GM04504 (cell line): ENCODE data around the gene CCDC146.
"Not testable (repeated sequence)": the region's sequence is repeated elsewhere in the genome, so short reads cannot be mapped to it uniquely, and the experiment has no call there.

Experiments
- DNase-seq: peaks from one replicate; pipeline ENCODE4 v3.0.0-alpha.2; 2012; ENCODE audit warnings: low read depth

Gene CCDC146

DNA sequence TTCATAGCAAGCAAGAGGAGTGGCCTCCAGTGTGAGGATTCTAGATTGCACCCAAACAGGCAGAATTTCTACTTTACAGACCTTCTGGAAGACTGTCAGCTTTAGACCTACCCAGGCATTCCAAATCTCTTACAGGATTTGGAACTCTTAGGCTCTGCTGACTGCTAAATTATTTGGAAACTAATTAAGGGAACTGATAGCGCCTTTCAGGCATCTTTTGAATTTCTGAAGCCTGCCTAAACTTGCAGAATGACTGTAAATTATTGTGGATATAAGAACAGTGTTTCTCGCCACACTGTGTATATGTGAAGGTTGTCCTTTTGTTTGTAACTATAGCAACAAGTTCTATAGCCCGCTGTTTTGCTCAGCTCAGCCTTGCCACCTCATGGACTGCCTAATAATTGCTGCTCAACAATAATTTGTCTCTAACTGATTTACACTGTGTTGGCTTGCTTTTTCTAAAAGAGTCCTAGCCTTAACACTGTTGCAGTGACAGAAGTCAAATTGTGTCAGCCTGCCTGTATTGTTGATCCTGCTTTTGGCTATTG, 32.6 kb downstream of the CCDC146 start:
- not testable (repeated sequence) for DNase-seq

DNA sequence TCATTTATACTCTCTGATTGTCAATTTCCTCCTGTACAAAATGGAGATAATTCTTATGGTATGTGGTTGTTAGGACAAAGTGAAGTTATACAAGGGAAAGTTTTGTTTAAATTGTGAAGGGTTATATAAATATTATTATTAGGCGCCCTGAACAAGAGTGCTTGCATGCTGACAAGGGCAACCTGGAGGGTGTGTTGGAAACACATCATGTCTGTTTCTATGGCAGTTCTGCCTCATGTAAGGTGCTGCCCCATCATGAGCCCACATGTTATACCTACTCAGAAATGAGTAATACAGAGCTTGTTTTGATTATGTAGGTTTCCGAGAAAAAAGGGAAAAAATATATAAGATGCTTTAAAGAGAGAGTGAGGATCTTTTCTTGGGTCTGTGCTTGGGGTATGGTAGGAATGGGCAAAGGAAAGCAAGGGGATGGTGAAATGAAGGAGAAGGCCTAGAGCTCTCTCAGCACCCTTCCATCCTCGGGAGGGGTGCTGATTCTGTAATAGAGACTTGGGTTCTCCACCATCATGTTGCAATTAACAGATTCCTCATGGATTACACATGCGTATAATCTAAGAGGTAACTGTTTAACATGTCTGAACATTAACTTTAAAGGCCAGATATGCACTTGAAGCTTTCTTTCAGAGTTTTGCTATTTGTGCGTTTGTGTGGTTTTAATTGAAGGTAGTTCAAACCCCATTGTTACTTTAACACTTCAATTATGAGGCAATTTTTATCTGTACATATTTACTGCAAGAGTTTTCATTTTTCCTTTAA, 33.4 kb downstream of the CCDC146 start:
- DNase-seq, result not testable (repeated sequence)

DNA sequence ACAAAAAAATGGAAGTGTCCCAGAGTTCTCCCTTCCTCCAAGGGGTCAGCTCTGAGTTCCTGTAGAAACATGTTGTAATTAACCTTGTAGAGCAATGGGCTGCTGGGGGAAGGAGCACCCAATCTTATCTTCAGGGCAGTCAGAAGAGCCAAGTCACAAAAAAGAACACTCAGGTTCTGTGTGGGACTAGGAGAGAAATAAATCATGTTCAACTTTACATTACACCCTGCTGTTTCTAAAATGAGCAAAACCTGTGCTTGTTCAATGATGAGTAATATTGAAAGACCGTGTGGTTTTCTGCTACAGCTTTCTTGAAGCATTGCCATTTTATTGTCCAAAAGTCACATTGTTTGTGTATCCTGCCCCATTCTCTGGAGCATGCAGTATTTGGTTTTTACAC, 34.6 kb downstream of the CCDC146 start:
- not testable (repeated sequence) for DNase-seq

DNA sequence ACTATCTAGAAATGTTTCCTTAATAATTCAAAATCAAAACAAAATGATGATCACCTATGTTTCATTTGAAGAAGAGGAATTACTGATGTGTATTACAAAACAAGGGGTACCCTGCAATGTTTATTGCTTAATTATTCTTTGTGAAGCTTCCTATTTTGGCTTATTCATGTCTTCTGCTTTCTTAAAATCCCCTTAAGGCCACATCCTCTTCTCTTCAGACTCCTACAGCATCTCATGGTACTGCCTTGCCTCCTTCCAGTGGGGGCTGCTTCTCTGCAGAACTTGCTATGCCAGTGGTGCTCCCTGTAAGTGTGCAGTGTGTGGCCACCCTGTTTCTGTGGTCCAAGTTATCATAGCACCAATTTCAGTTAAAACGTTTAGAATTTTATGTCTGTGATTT, 35.0 kb downstream of the CCDC146 start:
- no peak for DNase-seq

DNA sequence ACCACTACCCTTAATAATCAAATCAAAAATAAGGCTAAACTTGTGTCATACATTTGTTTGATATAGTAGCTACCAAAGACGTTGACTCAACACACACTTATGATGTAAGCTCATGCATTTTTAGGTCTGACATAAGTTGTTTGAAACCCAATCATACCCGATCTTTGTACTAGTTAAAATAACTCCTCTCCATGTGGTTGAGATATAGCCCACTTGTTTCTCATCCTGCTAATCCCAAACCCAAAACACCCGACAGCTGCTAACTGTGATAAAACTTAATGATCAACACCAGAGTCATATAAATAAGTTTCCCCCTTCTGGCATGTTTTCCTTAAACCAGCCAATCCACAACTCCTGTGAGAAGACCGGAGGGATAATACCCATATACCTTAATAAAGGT, 48.7 kb downstream of the CCDC146 start:
- not testable (repeated sequence) for DNase-seq

DNA sequence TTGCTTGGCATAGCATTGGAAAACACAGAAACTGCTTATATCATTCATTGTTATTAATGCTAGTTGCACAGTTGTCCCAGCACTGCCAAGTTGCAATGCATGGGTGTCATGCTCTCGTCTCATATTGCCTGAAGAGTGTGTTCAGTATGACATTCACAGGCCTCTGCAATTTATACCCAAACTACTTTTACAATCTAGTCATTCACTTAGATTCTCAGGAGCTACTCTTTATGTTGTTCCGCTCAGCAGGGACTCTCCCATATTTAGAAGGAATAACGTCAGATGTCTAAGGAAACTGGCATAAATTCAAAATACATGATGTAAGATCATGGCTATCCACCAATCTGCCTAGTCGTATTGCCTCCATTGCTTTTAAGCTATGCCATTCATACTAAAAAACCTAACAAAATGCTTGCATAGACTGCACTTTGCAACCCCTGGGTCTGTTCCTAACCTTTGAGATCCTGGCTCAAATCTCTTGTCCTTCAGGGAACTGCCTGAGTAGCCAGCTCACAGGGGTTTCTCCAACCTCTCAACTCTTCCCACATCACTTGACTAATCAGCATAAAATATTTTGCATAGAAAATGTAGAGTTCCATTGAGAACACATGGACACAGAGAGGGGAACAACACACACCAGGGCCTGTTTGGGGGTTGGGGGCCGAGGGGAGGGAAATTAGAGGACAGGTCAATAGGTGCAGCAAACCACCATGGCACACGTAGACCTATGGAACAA, 50.2 kb downstream of the CCDC146 start:
- DNase-seq, result not testable (repeated sequence)

DNA sequence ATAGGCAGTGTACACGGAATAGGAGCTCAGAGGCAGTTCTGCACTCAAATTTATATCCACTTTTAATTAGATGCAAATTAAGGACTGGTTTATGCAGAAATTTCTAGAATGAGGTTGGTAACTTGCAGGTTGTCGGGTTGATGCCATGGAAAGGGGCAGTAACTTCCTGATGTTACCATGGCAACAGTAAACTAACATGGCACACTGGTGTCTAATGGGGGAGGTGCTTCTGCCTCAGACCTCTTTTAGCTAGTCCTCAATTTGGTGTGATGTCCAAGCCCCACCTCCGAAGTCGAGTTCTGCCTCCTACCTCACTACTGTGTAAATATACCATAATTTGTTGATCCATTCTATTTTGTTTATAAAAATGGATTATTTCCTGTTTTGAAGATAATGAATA, 52.0 kb downstream of the CCDC146 start:
- DNase-seq, result not testable (repeated sequence)

DNA sequence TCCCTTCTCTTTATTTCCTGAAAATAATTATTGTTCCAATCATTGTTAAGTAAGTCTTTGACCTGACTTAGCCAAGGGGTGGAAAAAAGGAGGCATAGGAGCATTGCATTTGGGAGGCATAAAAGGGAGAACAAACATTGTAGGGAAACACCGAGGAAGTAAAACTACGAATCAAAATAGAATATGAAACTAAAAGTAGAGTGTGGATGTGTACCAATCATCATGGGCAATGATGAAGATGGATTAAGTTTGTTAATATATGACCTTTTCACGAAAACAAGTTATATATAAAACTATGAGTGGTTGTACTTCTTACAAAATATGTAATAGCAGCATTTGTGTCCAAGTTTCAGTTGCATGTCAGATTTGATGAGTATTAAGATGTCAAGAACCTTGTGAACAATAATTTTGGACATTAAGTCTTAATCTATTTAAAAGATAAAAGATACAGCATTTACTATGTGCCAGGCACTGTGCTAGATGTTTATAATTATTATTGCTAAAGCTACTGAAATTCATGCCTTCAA, 52.9 kb downstream of the CCDC146 start:
- not testable (repeated sequence) for DNase-seq

DNA sequence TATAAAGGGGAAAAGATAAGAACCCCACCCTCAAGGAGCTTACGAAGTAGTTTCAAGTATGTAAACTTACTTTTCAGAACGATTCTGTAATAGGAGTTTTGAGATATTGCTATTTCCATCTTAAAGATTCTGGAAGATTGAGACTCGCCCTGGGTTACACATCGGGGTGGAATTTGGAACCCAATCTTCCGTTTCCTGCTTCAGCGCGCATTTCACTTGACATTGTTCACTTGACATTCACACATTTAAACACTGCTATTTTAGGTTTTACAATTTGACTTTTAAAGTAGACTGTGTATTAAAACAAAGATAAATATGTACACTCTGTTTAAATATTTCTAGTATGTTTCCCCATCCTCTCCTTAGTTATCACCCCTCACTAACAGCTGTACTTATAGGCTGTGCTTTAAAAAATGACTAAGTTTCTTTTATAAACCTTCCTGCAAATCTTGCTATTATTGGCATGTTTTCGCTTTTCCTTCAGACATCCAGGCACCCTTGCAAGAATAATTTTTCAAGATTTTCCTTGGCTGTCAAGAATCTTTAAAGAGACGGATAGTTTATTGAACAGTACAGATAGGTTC, 55.0 kb downstream of the CCDC146 start:
- not testable (repeated sequence) for DNase-seq

DNA sequence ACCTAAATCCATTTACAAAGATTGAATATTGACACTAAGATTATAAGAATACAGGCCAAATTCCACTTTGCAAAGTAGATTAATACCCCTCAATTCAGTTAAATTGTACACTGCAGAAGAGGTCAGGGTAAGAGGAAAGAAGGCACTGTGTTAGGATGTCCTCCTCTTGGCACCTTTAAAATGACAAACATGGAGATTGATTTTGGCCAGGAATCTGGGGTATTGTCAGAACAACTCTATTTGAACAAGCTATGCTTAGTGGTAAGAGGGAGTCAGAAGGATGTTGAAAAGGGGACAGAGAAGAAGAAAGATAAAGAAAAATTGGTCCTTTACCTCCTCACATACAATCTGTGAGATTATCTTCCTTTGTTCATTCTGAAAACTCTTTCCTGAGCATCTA, 55.6 kb downstream of the CCDC146 start:
- not testable (repeated sequence) for DNase-seq

DNA sequence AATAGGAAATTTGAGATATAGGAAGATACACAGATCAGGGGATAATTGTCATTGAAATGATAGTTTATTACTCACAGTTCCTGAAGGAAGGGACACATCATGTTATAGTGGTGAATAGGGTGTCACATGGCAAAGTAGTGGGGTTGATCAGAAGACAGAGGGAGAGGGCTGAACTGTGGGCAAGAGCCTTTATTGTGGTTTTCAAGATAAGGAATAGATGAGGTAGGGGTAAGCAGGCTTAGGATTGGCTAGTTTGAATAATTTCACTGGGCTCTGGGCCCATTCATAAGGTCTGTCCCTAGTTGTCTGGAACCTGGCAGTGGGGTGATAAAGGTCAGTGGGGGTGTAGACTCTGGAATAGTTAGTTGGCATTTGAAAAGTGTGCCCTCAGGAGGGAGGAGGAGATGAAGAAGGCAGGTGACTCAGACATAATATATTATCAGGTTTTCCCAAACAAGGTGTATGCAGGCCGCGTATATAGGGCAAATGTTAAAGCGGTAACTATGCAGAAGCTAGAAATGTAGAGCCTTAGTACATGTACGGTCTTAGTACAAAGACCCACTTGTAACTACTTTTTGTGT, 58.7 kb downstream of the CCDC146 start:
- DNase-seq, result no peak

DNA sequence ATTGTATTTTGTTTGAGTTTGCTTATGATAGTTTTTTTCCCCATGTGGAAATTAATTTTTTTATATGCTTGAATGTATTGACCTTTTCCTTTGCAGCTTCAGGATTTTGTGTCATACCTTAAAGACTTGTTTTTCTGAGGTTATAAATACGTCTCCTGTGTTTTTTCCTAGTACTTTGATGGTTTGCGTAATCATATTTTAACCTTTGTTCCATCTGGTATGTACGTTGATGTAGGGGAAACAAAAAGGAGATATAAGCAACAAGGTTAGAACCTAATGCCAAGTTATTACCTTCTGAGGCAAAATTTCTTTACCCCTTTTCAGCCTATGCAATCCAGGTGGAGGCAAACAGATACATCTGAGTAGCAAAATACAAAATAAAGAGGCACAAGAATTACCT, 59.3 kb downstream of the CCDC146 start:
- no peak for DNase-seq

DNA sequence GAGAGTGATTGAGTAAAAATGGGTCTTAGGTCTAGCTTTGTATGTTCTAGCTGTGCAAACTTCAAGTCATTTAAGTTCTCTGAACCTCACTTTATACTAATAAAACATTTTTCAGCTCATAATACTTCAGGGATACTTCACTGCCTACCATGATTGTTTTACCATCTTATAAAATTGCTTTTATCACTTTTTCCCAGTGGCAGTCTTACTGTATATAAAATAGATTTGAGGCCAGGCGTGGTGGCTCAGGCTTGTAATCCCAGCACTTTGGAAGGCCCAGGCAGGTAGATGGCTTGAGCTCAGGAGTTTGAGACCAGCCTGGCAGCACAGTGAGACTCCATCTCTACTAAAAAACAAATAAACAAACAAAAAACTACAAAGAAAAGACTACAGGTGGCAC, 59.8 kb downstream of the CCDC146 start:
- DNase-seq, result no peak

DNA sequence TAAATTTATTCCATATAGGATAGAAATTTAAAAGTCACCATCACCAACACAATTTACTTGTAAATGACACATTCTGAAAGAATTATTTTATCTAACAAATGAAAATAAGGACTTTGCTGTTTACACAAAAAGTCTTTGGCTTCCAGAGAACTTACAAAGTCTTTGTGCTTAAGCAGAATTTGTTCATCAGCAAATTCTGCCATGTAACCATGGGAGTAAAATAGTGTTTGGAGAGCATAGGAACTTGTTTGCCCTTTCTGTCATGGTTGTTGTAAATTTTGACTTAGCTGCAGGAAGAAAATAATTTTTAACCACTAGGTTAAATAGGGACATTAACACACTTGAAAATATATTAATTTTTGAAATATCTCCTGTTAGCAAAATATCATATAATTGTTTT, 62.0 kb downstream of the CCDC146 start:
- no peak for DNase-seq

DNA sequence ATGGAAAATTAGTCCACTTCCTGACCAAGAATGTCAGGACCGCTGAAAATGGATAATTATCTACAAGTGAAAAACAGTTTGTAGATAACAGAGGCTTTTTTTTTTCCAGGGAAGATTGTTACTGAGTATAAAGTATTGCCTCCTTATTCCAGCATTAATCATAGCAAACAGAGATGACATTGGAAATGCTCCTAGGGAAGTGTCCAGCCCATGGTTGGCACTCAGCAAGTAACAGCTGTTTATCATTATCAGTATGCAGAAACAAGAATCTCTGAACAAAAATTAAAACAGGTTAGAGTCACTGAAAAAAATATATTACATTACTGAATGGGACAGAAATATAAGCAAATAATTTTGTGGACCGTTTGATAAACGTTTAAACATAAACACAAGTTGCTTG, 62.6 kb downstream of the CCDC146 start:
- DNase-seq, result peak; percentile 32

DNA sequence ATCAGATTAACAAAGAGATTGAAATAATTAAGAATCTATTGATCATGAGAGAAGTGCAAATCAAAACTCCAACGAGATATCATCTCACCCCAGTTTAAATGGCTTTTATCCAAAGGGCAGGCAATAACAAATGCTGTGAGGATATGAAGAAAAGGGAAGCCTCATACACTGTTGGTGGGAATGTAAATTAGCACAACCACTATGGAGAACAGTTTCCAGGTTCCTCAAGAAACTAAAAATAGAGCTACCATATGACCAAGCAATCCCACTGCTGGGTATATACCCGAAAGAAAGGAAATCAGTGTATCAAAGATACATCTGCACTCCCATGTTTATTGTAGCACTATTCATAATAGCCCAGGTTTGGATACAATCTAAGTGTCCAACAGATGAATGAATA, 63.5 kb downstream of the CCDC146 start:
- DNase-seq, result no peak

DNA sequence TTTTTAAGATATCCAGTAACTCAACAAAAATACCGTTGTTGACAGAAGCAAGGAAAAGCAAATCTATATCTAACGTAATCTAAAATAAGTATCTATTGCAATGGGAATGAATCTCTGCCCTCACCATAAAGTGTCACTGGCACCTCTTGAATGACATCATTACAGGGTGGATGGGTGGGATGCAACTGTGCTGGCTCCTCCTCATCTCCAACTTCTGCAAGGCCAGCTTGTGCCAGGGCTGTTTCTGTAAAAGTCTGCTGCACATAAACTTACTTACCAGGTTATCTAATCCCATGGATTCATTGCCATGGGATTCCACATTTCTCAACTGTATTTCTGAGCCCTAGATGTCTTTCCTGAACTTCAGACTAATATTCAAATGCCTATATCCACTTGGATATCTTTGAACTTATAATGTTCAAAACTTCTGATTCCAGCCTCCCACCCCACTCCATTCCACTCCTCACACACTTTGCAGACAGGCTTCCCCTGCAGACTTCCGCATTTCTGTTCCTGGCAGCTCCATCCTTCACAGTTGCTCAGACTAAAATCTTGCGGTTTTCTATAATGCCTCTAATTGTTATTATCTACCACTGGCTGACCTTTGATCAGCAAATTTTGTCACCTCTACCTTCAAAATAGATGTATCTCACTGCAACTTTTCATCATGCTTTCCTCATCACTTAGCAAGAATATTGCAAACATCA, 66.5 kb downstream of the CCDC146 start:
- no peak for DNase-seq

DNA sequence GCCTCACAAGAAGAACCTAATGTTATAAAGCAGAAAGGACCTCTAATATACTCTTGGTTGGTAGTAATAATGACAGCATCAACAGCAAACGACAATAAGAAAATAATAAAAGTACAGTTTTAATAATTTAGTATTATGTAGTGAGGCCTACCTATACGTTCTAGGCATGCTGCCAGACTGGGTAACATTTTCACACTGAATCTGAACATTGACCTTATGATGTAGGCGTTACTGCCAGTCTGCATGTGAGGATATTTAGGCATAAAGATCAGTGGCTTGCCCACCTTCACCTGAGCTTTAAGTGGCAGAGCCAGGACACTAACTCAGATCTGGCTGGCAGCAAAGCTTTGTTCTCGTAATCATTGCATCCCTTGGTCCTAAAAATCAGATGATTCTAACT, 74.7 kb downstream of the CCDC146 start:
- DNase-seq, result no peak

DNA sequence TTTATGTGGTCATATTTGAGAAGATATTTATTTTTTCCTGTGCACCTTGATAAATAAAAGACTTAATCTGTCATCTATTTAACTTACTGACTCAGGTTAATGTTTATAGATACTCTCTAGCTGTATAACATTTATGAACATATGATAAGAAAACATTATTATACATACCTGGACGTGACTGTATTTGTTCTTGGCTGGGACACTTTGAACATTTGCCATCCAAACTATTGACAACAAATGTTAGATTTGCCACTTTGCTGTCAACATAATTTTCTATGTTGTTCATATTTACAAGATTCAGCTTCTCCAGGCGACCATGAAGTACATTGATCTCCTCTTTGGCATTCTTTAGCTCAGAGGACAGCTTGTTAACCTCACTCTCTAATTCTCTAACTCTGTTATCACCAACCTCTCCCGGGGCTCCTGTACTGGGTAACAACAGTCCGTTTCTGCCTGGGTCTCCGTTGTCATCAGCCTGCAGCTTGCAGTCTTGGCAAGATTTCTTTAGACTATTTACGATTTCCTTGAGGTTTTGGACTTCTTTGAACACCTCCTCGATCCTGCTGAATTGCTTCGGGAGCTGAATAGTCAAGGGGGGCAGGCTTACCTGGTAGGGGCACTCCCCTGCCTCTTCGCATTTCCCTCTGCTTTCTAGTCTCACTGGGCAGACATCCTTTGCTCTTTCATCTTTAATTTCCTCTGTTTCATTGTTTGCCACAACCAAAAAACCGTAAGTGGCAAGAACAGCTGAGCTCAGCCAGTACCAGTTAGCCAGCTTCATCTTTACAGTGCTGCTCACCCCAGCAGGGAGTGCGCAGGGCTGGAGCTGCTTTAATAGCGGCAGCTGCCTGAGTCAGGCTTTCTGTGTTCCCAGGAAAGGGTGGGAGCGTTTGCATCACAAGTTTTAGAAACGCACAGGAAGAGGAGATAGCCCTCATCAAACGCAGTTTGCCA, 76.9 kb downstream of the CCDC146 start, which contains the start of gene FGL2:
TSS of gene FGL2 (minus strand) at position 807 of the 954 bp plus-strand sequence. CDS start at position 781, 26 bp downstream.
- DNase-seq, result peak; percentile 21

DNA sequence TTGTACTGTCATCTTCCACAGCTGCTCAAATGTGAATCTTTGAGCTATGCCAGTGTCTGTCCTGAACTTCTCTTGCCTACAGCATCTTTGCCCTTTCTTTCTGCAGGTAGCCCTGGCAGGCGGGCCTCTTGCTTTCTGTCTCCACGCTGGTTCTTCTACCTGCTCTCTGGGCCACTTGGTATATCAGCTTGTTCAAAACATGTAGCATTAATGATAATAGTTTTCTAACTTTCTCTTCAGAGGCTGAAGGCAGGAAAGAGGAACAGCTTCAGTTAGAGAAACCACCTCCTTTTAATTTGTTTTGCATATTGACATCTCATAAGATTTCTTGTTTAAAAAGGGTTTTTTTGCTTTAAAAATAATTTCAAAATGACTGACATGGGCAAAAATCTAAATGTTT, 78.1 kb downstream of the CCDC146 start:
- no peak for DNase-seq
